Hepatocyte (in vitro differentiated cells): Measurements from ENCODE around the gene RDH5. TPM values are rescaled to one million over a fixed set of nuclear protein-coding genes. Genes with fewer than 3 reads are reported as not detected.

Experiments used
- DNase-seq: peaks from one replicate; pipeline ENCODE4 v3.0.0-alpha.2; 2016; ENCODE audit warnings: low spot score
- H2AFZ ChIP-seq: fragments of 200-600 bp; sonication (generic); 2 replicates; pipeline ENCODE4 v1.6.0; 2016; ENCODE audit warnings: antibody characterized with exemption, mild to moderate bottlenecking
- H3K27ac ChIP-seq: fragments of 200-600 bp; sonication (generic); 2 replicates; pipeline ENCODE4 v1.5.1; 2016; ENCODE audit warnings: mild to moderate bottlenecking
- H3K27me3 ChIP-seq: fragments of 200-600 bp; sonication (generic); 2 replicates; pipeline ENCODE4 v1.6.1; 2016
- H3K36me3 ChIP-seq: fragments of 200-600 bp; sonication (generic); replicated peaks from 2 replicates; pipeline ENCODE4 v1.5.1; 2016; ENCODE audit warnings: low read depth; ENCODE audit not compliant: insufficient read depth
- H3K4me1 ChIP-seq: fragments of 200-600 bp; sonication (generic); 2 replicates; pipeline ENCODE4 v1.5.1; 2016; ENCODE audit warnings: mild to moderate bottlenecking, moderate library complexity; ENCODE audit not compliant: insufficient read depth
- H3K4me2 ChIP-seq: fragments of 200-600 bp; sonication (generic); 2 replicates; pipeline ENCODE4 v1.6.0; 2016
- H3K4me3 ChIP-seq: fragments of 200-600 bp; sonication (generic); 2 replicates; pipeline ENCODE4 v1.5.1; 2016; ENCODE audit warnings: mild to moderate bottlenecking
- H3K79me2 ChIP-seq: fragments of 200-600 bp; sonication (generic); 2 replicates; pipeline ENCODE4 v1.6.0; 2017; ENCODE audit warnings: mild to moderate bottlenecking
- H3K9me2 ChIP-seq: fragments of 200-600 bp; sonication (generic); replicated peaks from 2 replicates; pipeline ENCODE4 v1.6.0; 2017; ENCODE audit warnings: mild to moderate bottlenecking; ENCODE audit not compliant: insufficient read depth
- H3K9me3 ChIP-seq: fragments of 200-600 bp; sonication (generic); 2 replicates; pipeline ENCODE4 v1.5.1; 2016; ENCODE audit warnings: low read depth, mild to moderate bottlenecking
- H4K20me1 ChIP-seq: fragments of 200-600 bp; sonication (generic); 2 replicates; pipeline ENCODE4 v1.6.0; 2016; ENCODE audit warnings: mild to moderate bottlenecking; ENCODE audit not compliant: insufficient read depth, poor library complexity, severe bottlenecking
- CTCF ChIP-seq: fragments of 200-600 bp; sonication (generic); IDR thresholded peaks from 2 replicates; pipeline ENCODE4 v1.5.1; 2016; ENCODE audit warnings: antibody characterized with exemption, mild to moderate bottlenecking; ENCODE audit not compliant: poor library complexity
- EZH2 ChIP-seq: fragments of 200-600 bp; sonication (generic); IDR thresholded peaks from 2 replicates; pipeline ENCODE4 v1.6.1; 2016; ENCODE audit warnings: antibody characterized with exemption, mild to moderate bottlenecking, borderline replicate concordance
- EZH2phosphoT487 ChIP-seq: fragments of 200-600 bp; sonication (generic); IDR thresholded peaks from one replicate; pipeline ENCODE4 v1.6.1; 2018; ENCODE audit warnings: antibody characterized with exemption, mild to moderate bottlenecking, low read depth, moderate library complexity; ENCODE audit not compliant: unreplicated experiment, severe bottlenecking
- WGBS: methylation state at CpG from one replicate; pipeline ENCODE4 v1.1.6; 2016; ENCODE audit warnings: low lambda C conversion rate; ENCODE audit errors: missing lambda C conversion rate; 5-methylcytosine and 5-hydroxymethylcytosine counted together
- polyA plus RNA-seq: library from polyadenylated mRNA; unstranded; fragments of >200 nt; fragmentation: Nextera tagmentation; extraction: Ambion mirVana; gene quantifications from 2 replicates; pipeline ENCODE4 v1.2.1, GENCODE V29; 2016
- total RNA-seq: library from RNA; depleted of rRNA; stranded (reverse); fragments of >200 nt; gene quantifications from 2 replicates; pipeline ENCODE4 v1.2.3, GENCODE V29; 2014

The RDH5 gene
- total and polyA plus RNA-seq, 2 experiments from 2014 or later = 36.2 to 43.7 TPM

DNA sequence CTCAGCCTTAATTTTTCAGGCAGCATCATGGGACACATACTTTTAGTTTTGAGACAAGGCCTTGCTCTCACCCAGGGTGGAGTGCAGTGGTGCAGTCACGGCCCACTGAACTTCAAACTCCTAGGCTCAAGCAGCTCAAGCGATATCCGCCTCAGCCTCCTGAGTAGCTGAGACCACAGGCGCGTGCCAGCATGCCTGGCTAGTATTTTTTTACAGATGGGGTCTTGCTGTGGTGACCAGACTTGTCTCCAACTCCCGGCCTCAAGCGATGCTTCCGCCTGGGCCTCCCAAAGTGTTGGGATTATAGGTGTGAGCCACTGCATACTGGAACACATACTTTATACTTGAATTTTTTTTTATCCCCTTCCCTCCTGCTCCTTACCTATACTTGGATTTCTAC, 2.8 kb downstream of the RDH5 start:
- H3K79me2 ChIP-seq = peaks cover 42% of the 10 kb centered on the region
- TF ChIP-seq EZH2phosphoT487 (no peak), CTCF (no peak), EZH2 (no peak)
- H3K36me3 ChIP-seq = no peaks in the 10 kb centered on the region
- peaks cover 25% of the 10 kb centered on the region for H3K4me1 ChIP-seq
- H4K20me1 ChIP-seq = peaks cover 23% of the 10 kb centered on the region
- no peaks in the 10 kb centered on the region for H3K27me3 ChIP-seq
- H3K4me2 ChIP-seq = peak overlapping the region; percentile 15
- WGBS = 96% methylated on average over 8 of the region's 8 CpGs
- no peak for DNase-seq
- no peaks in the 10 kb centered on the region for H3K9me3 ChIP-seq
- H3K9me2 ChIP-seq = no peaks in the 10 kb centered on the region
- no peak overlapping the region for H2AFZ ChIP-seq
- peak overlapping the region; percentile 50 for H3K27ac ChIP-seq
- no peak overlapping the region for H3K4me3 ChIP-seq

DNA sequence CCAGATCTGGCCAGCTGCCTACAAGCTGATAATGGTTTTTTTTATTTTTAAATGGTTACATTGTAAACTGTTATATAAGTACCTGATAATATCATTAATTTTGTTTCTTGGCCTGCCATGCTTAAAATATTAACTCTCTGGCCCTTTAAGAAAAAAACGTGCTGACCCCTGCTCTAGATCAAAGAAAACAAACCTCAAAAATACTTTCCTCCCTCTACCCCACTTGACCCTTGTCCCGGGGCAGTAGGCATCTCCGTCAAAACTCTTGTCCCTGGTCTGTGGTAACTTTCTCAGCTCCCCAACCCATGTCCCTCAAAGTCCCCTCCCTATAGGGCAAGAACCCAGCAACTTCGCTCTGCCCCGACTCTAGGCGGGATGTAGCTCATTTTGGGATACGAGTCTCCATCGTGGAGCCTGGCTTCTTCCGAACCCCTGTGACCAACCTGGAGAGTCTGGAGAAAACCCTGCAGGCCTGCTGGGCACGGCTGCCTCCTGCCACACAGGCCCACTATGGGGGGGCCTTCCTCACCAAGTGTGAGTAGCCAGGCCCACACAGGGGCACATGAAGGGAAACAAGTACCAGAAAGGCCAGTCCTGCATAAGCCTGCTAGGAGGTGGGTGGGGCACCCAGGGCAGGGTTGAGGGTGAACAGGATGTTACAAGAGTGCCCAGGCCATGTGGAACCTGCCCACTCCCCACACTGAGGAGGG, 3.5 kb downstream of the RDH5 start:
- Histone ChIP-seq H3K27me3 (no peaks in the 10 kb centered on the region), H3K4me2 (peak overlapping the region; percentile 5), H3K36me3 (no peaks in the 10 kb centered on the region), H3K9me2 (no peaks in the 10 kb centered on the region), H3K4me1 (peaks cover 25% of the 10 kb centered on the region), H3K79me2 (peaks cover 42% of the 10 kb centered on the region), H3K4me3 (no peak overlapping the region), H3K27ac (peak overlapping the region; percentile 50), H4K20me1 (peaks cover 26% of the 10 kb centered on the region), H3K9me3 (no peaks in the 10 kb centered on the region), H2AFZ (no peak overlapping the region)
- TF ChIP-seq EZH2phosphoT487 (no peak), EZH2 (no peak), CTCF (no peak)
- WGBS = 84% methylated on average over 10 of the region's 10 CpGs
- no peak for DNase-seq

GRCh38 chr12:55724226-55724939, 4.2 kb downstream of the RDH5 start:
- H3K36me3 ChIP-seq = no peaks in the 10 kb centered on the region
- no peak overlapping the region for H3K4me2 ChIP-seq
- peak overlapping the region; percentile 35 for H3K27ac ChIP-seq
- H3K4me1 ChIP-seq = peaks cover 20% of the 10 kb centered on the region
- 71% methylated on average over 11 of the region's 11 CpGs for WGBS
- no peak overlapping the region for H3K4me3 ChIP-seq
- H3K79me2 ChIP-seq = peaks cover 40% of the 10 kb centered on the region
- DNase-seq = peak; percentile 79
- H4K20me1 ChIP-seq = peaks cover 26% of the 10 kb centered on the region
- no peaks in the 10 kb centered on the region for H3K9me2 ChIP-seq
- TF ChIP-seq EZH2phosphoT487 (no peak), CTCF (peak; percentile 56)
- H2AFZ ChIP-seq = no peak overlapping the region
- no peaks in the 10 kb centered on the region for H3K27me3 ChIP-seq
- no peaks in the 10 kb centered on the region for H3K9me3 ChIP-seq
